HCT116 (cell line): ENCODE results near the gene FAM234A. TPM values are rescaled to one million over a fixed set of nuclear protein-coding genes. Genes with fewer than 3 reads are reported as not detected.

Experiments used
- ATAC-seq: fragments of 200-7000 bp; cut with Tn5 transposase; 2 replicates; pipeline ENCODE4 v1.9.1; 2020; ENCODE audit warnings: mild to moderate bottlenecking, moderate library complexity
- BruUV-seq: library from RNA; stranded (reverse); fragments of 400-500 nt; replicated peaks from 2 replicates; lab custom pipeline; 2021; lab: Mats Ljungman, UMichigan
- CTCF ChIA-PET: fragments of 300-600 bp; sonication (Branson Sonifier 250); formaldehyde crosslinking; loops from one replicate; lab custom pipeline; 2021; ENCODE audit warnings: antibody characterized with exemption; lab: Charles Lee
- POLR2A ChIA-PET: fragments of 300-600, 350-600 bp; sonication (Branson Sonifier 250); formaldehyde crosslinking; loops from one replicate; lab custom pipeline; 2021; ENCODE audit warnings: antibody characterized with exemption; lab: Charles Lee
- RAD21 ChIA-PET, 2 experiments: fragments of 300-600 bp; sonication (Branson Sonifier 250); formaldehyde crosslinking; loops; one replicate each; lab custom pipeline; 2023; ENCODE audit warnings: low total read pairs in 2 of 2; ENCODE audit not compliant: uncharacterized antibody in 2 of 2, unreplicated experiment in 2 of 2, low non-redundant PET in 1 of 2; lab: Charles Lee
- DNase-seq: peaks from one replicate; pipeline ENCODE4 v3.0.0-alpha.2; 2010; ENCODE audit warnings: low read depth, low spot score
- H2AFZ ChIP-seq: fragments of 200-600 bp; shearing (Covaris generic), sonication (generic); 2 replicates; pipeline ENCODE4 v1.6.1; 2017; ENCODE audit warnings: low read depth, mixed run types, mixed read lengths, antibody characterized with exemption, low read length; ENCODE audit not compliant: poor library complexity, severe bottlenecking
- H3K27ac ChIP-seq: 2 replicates; pipeline ENCODE4 v1.5.1; 2012; ENCODE audit warnings: low read depth, low read length
- H3K27me3 ChIP-seq: fragments of 200-600 bp; sonication (generic); 2 replicates; pipeline ENCODE4 v1.6.1; 2016; ENCODE audit warnings: mixed run types, low read length, mixed read lengths; ENCODE audit not compliant: insufficient read depth
- H3K36me3 ChIP-seq, 2 experiments: fragments of 200-500 bp in 1 of 2; fragments of 200-600 bp in 1 of 2; sonication (Bioruptor generic) in 1 of 2; sonication (generic) in 1 of 2; 2 replicates each; pipeline versions ENCODE4 v1.5.1 to v1.6.1; 2014 to 2016; ENCODE audit warnings: low read length in 2 of 2, inconsistent platforms in 1 of 2, mixed read lengths in 1 of 2, mixed run types in 1 of 2; ENCODE audit not compliant: insufficient read depth in 2 of 2, control insufficient read depth in 1 of 2
- H3K4me1 ChIP-seq, 2 experiments: fragments of 200-600 bp in 1 of 2; sonication (generic) in 1 of 2; 2 replicates each; pipeline versions ENCODE4 v1.5.1 to v1.6.1; 2012 to 2017; ENCODE audit warnings: low read length in 2 of 2, inconsistent platforms in 1 of 2, mild to moderate bottlenecking in 1 of 2, mixed read lengths in 1 of 2, mixed run types in 1 of 2, moderate library complexity in 1 of 2; ENCODE audit not compliant: insufficient read depth in 2 of 2, control insufficient read depth in 1 of 2
- H3K4me2 ChIP-seq: fragments of 200-600 bp; sonication (generic); 2 replicates; pipeline ENCODE4 v1.6.1; 2017; ENCODE audit warnings: mixed run types, low read length, mixed read lengths
- H3K4me3 ChIP-seq, 2 experiments: fragments of 200-600 bp in 1 of 2; sonication (generic) in 1 of 2; replicated peaks in 1 of 2; 2 replicates each; pipeline ENCODE4 v1.5.1; 2011 to 2016; ENCODE audit warnings: low read length in 2 of 2, control low read depth in 1 of 2, low read depth in 1 of 2, mild to moderate bottlenecking in 1 of 2, mixed read lengths in 1 of 2, mixed run types in 1 of 2
- H3K79me2 ChIP-seq: fragments of 200-600 bp; sonication (generic); 2 replicates; pipeline ENCODE4 v1.6.1; 2017; ENCODE audit warnings: mild to moderate bottlenecking, mixed run types, low read length, moderate library complexity, mixed read lengths; ENCODE audit not compliant: insufficient read depth
- H3K9ac ChIP-seq: fragments of 200-600 bp; sonication (generic); 2 replicates; pipeline ENCODE4 v1.6.1; 2016; ENCODE audit warnings: low read length, mixed read lengths
- H3K9me2 ChIP-seq: fragments of 200-600 bp; sonication (generic), shearing (Covaris generic); 2 replicates; pipeline ENCODE4 v1.6.1; 2017; ENCODE audit warnings: mixed run types, mild to moderate bottlenecking, moderate library complexity; ENCODE audit not compliant: insufficient read depth
- H3K9me3 ChIP-seq, 2 experiments: fragments of 200-500 bp in 1 of 2; fragments of 200-600 bp in 1 of 2; sonication (Bioruptor generic) in 1 of 2; sonication (generic) in 1 of 2; 2 replicates each; pipeline ENCODE4 v1.6.1; 2014 to 2017; ENCODE audit warnings: low read length in 2 of 2, mixed read lengths in 2 of 2, inconsistent platforms in 1 of 2, low read depth in 1 of 2, mild to moderate bottlenecking in 1 of 2, mixed run types in 1 of 2, moderate library complexity in 1 of 2; ENCODE audit not compliant: control insufficient read depth in 1 of 2, insufficient read depth in 1 of 2
- H4K20me1 ChIP-seq: fragments of 200-600 bp; sonication (generic), shearing (Covaris generic); 2 replicates; pipeline ENCODE4 v1.6.1; 2017; ENCODE audit warnings: mixed run types, mild to moderate bottlenecking, moderate library complexity; ENCODE audit not compliant: insufficient read depth
- CBX3 ChIP-seq: IDR thresholded peaks from 2 replicates; pipeline ENCODE4 v1.6.1; 2012; ENCODE audit warnings: low read depth
- EGR1 ChIP-seq: IDR thresholded peaks from 2 replicates; pipeline ENCODE4 v1.6.1; 2012; ENCODE audit warnings: low read depth
- EZH2 ChIP-seq: fragments of 200-600 bp; sonication (generic); IDR thresholded peaks from 2 replicates; pipeline ENCODE4 v1.6.1; 2017; ENCODE audit warnings: antibody characterized with exemption, mixed run types
- FOSL1 ChIP-seq: IDR thresholded peaks from 2 replicates; pipeline ENCODE4 v1.6.1; 2012; ENCODE audit warnings: low read depth
- POLR2A ChIP-seq: IDR thresholded peaks from 2 replicates; pipeline ENCODE4 v1.7.0; 2011; ENCODE audit warnings: borderline replicate concordance; ENCODE audit not compliant: insufficient read depth, insufficient read length; ENCODE audit errors: extremely low read depth
- RAD21 ChIP-seq: IDR thresholded peaks from 2 replicates; pipeline ENCODE4 v1.6.1; 2012; ENCODE audit warnings: low read depth, mild to moderate bottlenecking
- SP1 ChIP-seq: IDR thresholded peaks from 2 replicates; pipeline ENCODE4 v1.6.1; 2012; ENCODE audit warnings: low read depth
- SRF ChIP-seq: IDR thresholded peaks from 2 replicates; pipeline ENCODE4 v1.6.1; 2012; ENCODE audit warnings: low read depth
- TCF7L2 ChIP-seq: IDR thresholded peaks from 2 replicates; pipeline ENCODE4 v1.7.0; 2011; ENCODE audit warnings: borderline replicate concordance, inconsistent platforms; ENCODE audit not compliant: insufficient read depth, insufficient read length; ENCODE audit errors: extremely low read depth
- YY1 ChIP-seq: IDR thresholded peaks from 2 replicates; pipeline ENCODE4 v1.6.1; 2011; ENCODE audit warnings: low read length, low read depth, moderate library complexity, mild to moderate bottlenecking; ENCODE audit not compliant: insufficient replicate concordance; ENCODE audit errors: extremely low read depth
- ZNF274 ChIP-seq: fragments of 200-500 bp; sonication (Bioruptor generic); IDR thresholded peaks from 2 replicates; pipeline ENCODE4 v1.6.1; 2014; ENCODE audit warnings: mild to moderate bottlenecking, low read depth, low read length, inconsistent platforms
- intact Hi-C: fragments of 100-400 bp; cut with micrococcal nuclease; formaldehyde crosslinking; loops from 2 replicates; pipeline ENCODE4 v1.10.0; 2022
- total RNA-seq: library from RNA; stranded (reverse); gene quantifications from one replicate; pipeline ENCODE4 v1.2.1, GENCODE V29; 2021; ENCODE audit not compliant: unreplicated experiment
- TF ChIP-seq, protein P1 (sequence below), 3 experiments: fragments of 200-600 bp in 1 of 3; sonication (generic) in 1 of 3; IDR thresholded peaks in 2 of 3; conservative IDR thresholded peaks in 1 of 3; 2 replicates each; pipeline ENCODE4 v1.5.1; 2012 to 2017; ENCODE audit warnings: low read depth in 2 of 3, low read length in 2 of 3, antibody characterized with exemption in 1 of 3, borderline replicate concordance in 1 of 3, control low read depth in 1 of 3, mild to moderate bottlenecking in 1 of 3, mixed read lengths in 1 of 3, mixed run types in 1 of 3, moderate library complexity in 1 of 3; ENCODE audit not compliant: insufficient read depth in 1 of 3
- TF ChIP-seq, protein P2 (sequence below): IDR thresholded peaks from 2 replicates; pipeline ENCODE4 v1.6.1; 2012

The FAM234A gene
- total RNA-seq, 1 experiment from 2014 or later, result 36.4 TPM

DNA sequence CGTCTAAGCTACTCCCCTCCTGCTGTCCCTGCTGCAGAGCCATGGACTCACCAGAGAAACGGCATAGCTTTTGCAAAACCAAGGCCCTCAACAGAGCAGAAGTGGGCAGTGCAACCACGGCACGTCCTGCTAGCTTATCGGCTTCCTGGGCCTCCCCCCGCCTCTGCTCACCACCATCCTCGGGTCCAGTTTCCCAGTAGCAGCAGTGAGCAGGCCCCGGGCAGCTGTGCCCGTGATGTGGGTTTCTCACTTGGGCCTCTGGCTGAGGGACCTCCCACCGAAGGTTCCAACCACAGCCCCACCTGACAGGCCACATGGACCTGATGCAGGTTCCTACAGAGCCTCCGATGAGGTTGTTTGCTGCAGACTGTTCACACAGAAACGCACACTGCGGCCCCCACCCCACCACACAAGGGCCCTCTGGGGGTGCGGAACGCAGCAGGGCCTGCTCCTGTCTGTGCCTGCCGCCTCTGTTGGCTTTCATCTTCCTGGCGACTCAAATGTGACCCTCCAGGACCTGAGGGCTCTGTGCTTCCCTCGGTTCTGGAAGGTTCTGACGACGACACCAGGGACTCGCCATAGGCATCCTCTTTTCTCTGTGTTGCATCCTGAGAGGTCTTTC lies 73.2 kb downstream of the FAM234A start:
- H2AFZ ChIP-seq, result no peak overlapping the region
- TF ChIP-seq SRF (no peak), FOSL1 (no peak), EZH2 (no peak), POLR2A (no peak), YY1 (no peak), TCF7L2 (no peak)
- no peaks in the 10 kb centered on the region for H4K20me1 ChIP-seq
- H3K9me3 ChIP-seq, result no peaks in the 10 kb centered on the region
- CTCF ChIA-PET, result no interaction called here
- H3K4me1 ChIP-seq, result no peaks in the 10 kb centered on the region
- no peak overlapping the region for H3K4me2 ChIP-seq
- no peak overlapping the region for H3K27ac ChIP-seq
- no TSS peak for BruUV-seq
- H3K27me3 ChIP-seq, result no peaks in the 10 kb centered on the region
- RAD21 ChIA-PET, result no interaction called here
- no peak overlapping the region for H3K4me3 ChIP-seq
- no peaks in the 10 kb centered on the region for H3K9me2 ChIP-seq
- DNase-seq (no peak), ATAC-seq (no peak)
- H3K36me3 ChIP-seq, result no peaks in the 10 kb centered on the region; a peak in 1 of 4 replicates
- POLR2A ChIA-PET, result no interaction called here
- intact Hi-C loops, result no loop called here
- no peaks in the 10 kb centered on the region for H3K79me2 ChIP-seq
- no peak overlapping the region for H3K9ac ChIP-seq

DNA sequence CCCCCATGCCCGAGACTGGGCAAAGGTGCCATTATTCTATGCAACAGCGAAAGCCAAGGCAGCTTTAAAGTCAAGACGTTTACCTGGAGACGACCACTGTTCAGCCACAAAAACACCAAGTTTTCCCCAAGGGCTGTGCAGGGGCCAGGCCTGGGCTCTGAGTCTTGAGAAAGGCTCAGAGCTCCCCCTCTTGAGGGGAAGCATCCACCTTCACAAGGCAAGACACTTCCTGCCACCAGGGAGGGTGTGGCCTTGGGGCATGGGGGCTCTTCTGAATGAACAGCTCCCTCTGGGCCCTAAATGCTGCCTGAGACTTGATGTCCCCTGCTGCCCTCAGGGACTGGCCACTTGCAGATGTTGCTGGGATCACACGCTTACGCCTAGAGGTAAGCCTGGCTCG lies 74.9 kb downstream of the FAM234A start:
- no peak overlapping the region for H3K27ac ChIP-seq
- BruUV-seq, result no TSS peak
- H3K9ac ChIP-seq, result no peak overlapping the region
- CTCF ChIA-PET, result no interaction called here
- TF ChIP-seq POLR2A (no peak), FOSL1 (no peak), SP1 (no peak), YY1 (no peak), RAD21 (no peak), CBX3 (no peak), ZNF274 (no peak), EGR1 (no peak)
- TF ChIP-seq, protein P1, sequence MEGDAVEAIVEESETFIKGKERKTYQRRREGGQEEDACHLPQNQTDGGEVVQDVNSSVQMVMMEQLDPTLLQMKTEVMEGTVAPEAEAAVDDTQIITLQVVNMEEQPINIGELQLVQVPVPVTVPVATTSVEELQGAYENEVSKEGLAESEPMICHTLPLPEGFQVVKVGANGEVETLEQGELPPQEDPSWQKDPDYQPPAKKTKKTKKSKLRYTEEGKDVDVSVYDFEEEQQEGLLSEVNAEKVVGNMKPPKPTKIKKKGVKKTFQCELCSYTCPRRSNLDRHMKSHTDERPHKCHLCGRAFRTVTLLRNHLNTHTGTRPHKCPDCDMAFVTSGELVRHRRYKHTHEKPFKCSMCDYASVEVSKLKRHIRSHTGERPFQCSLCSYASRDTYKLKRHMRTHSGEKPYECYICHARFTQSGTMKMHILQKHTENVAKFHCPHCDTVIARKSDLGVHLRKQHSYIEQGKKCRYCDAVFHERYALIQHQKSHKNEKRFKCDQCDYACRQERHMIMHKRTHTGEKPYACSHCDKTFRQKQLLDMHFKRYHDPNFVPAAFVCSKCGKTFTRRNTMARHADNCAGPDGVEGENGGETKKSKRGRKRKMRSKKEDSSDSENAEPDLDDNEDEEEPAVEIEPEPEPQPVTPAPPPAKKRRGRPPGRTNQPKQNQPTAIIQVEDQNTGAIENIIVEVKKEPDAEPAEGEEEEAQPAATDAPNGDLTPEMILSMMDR (IDR thresholded peaks at IDR 0.05 in 2 of 3, conservative IDR thresholded peaks at IDR 0.05 in 1 of 3; ENCODE audit: borderline replicate concordance in 1 of 3, insufficient read depth in 1 of 3, low read depth in 2 of 3, low read length in 2 of 3), result no peak
- TF ChIP-seq, protein P2, sequence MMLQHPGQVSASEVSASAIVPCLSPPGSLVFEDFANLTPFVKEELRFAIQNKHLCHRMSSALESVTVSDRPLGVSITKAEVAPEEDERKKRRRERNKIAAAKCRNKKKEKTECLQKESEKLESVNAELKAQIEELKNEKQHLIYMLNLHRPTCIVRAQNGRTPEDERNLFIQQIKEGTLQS, result no peak
- TF ChIP-seq, all 23 proteins: peak for 0
- no peak for DNase-seq
- intact Hi-C loops, result no loop called here
- Histone ChIP-seq H3K36me3 (no peaks in the 10 kb centered on the region), H3K4me2 (no peak overlapping the region), H3K27me3 (no peaks in the 10 kb centered on the region), H3K4me1 (no peaks in the 10 kb centered on the region), H3K9me2 (no peaks in the 10 kb centered on the region), H2AFZ (no peak overlapping the region), H3K79me2 (no peaks in the 10 kb centered on the region), H3K9me3 (no peaks in the 10 kb centered on the region), H3K4me3 (no peak overlapping the region), H4K20me1 (no peaks in the 10 kb centered on the region)
- POLR2A ChIA-PET, result no interaction called here
- ATAC-seq, result no peak
- RAD21 ChIA-PET, result no interaction called here
